Eye (tissue), 1 donor: ENCODE measurements around the gene TCEAL1.
"Not testable (repeated sequence)": the region's sequence is repeated elsewhere in the genome, so short reads cannot be mapped to it uniquely, and the experiment has no call there.

Experiments
- DNase-seq: peaks from one replicate; pipeline ENCODE4 v3.0.0-alpha.2; 2015

Gene TCEAL1, protein sequence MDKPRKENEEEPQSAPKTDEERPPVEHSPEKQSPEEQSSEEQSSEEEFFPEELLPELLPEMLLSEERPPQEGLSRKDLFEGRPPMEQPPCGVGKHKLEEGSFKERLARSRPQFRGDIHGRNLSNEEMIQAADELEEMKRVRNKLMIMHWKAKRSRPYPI

DNA sequence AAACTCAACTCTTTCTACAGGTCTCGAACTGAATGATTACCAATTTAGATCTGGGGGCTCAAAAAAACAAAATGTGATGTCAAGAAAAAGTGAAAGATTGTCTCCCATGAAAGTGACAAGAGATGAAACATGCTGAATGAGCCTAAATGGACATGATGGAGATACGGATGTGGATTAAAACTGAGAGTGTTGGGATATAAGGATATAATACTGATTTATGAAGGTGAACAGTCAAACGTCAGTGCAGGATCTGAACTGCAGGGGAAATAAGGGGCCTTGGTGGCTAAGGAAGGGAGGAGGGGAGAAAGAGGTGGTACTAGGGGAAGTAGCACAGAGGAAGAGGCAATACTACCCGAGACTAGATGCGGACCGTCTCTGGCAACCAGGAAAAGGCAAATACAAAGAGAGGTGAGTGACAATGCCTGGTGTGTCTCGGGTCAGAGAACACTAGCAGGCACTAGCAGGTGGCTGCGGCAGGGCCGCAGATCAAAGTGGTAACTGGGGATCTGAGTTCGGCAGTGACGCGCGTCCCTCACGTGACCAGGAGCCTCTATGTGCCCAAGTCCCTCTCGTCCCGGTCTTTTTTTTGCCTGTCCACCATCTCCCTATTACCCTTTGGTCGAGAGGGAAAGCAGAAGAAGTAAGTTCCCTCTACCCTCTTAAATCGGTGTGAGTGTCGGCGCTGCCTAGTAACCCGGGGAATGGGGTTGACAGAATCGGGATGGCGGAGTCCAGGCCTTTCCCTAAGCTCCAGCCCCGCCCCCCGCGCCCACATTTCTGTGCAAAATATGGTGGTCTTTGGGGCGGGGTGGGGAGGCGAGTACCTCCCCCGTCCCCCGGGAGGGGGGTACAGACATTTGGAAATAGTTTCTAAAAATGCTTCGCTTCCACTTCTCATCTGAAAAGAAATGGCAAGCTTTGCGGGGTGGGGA, at the start of gene TCEAL1:
TSS of gene TCEAL1 (plus strand) at position 590 of the 932 bp plus-strand sequence. CDS start 942 bp downstream, outside the sequence.
- peak; percentile 84 for DNase-seq

DNA sequence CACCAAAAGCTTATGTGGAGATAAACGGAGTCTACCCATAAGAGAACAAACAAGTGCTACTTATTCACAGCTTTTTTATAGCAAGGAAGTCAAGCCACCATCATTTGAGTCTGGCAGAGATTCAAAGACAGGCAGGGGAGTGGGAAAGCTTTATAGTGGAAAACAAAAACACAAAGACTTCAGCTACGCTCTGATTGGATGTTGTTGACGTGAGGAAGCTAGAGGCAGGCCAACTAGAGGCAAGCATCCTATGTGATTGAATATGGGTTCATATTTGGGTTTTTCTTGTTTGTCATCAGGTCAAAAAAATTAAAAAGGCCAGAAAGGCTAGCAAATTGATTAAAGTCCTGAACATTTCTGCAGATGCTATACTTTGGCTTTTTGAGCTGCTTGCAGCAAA, 44.2 kb upstream of the TCEAL1 start:
- peak; percentile 11 for DNase-seq

DNA sequence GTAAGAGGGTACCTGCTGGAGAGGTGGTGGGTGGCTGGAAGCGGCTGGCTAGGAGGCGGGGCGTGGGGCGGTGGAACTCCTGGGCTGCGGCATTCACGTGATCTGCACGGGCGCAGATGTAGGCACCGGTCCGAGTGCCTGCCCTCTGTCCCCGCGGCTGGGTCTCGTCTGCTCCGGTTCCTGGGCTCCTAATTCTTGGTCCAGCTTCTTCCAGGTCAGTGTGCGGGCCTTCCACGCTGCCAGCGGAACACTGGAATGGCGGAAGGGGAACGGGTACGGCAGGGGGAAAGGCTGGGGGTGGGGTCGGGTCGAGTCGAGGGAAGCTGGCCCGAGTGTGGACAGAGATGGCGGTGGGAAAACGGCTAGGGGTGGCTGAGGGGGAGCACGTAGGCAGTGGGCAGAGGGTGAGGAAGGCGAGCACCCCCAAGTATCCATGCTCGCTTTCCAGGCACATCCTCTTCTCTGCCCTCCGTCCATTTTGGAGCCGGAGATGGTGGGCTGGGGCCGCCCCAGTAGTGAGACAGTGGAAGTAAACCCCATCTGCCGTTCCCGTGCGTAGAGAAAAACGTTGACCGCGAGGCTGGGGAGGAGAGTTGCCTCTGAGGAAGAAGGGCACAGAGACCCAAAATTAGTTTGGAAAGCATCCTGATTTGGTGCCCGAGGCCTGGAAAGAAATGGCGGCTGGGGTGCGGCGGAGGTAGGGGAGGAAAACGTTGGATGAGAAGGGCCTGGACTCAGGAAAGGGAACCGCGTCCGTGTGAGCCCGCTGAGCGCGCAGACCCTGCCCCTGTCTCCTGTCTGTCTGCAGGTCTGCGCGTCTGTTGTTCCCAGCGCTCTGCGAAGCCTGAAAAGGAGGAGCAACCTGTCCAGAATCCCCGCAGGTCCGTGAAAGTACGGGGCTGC, 43.1 kb upstream of the TCEAL1 start, which contains the start of gene TCEAL4:
TSS of gene TCEAL4 (plus strand) at position 105 of the 903 bp plus-strand sequence. CDS start 1,161 bp downstream, outside the sequence.
- DNase-seq: peak; percentile 71

DNA sequence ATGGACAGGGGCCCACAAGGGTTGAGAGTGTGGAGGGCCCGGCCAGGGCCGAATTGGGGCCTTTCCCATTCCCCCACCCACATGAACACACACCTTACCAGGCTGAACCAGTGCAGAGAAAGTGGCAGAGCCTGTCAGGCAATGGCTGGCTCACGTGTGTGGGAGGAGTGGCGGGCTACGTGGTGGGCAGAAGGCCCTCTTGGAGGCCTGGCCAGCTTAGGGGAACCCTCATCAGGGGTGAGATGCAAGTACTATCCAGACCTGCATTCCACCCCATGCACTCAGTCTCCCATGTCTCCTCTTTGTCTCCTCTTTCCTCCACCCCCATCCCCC, 42.5 kb upstream of the TCEAL1 start:
- no peak for DNase-seq

DNA sequence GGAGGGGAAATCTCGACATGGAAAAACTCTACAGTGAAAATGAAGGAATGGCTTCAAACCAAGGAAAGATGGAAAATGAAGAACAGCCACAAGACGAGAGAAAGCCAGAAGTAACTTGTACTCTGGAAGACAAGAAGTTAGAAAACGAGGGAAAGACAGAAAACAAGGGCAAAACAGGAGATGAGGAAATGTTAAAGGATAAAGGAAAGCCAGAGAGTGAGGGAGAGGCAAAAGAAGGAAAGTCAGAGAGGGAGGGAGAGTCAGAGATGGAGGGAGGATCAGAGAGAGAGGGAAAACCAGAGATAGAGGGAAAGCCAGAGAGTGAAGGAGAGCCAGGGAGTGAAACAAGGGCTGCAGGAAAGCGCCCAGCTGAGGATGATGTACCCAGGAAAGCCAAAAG, 42.1 kb upstream of the TCEAL1 start:
- no peak for DNase-seq

DNA sequence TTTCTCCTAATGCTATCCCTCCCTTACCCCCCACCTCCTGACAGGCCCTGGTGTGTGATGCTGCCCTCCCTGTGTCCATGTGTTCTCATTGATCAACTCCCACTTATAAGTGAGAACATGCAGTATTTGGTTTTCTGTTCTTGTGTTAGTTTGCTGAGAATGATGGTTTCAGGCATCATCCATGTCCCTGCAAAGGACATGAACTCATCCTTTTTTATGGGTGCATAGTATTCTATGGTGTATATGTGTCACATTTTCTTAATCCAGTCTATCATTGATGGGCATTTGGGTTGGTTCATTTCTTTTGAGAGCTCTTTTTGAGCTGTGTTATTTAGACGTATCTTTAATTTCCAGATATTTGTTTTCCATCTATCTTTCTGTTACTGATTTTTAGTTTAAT, 36.5 kb upstream of the TCEAL1 start:
- DNase-seq: not testable (repeated sequence)

DNA sequence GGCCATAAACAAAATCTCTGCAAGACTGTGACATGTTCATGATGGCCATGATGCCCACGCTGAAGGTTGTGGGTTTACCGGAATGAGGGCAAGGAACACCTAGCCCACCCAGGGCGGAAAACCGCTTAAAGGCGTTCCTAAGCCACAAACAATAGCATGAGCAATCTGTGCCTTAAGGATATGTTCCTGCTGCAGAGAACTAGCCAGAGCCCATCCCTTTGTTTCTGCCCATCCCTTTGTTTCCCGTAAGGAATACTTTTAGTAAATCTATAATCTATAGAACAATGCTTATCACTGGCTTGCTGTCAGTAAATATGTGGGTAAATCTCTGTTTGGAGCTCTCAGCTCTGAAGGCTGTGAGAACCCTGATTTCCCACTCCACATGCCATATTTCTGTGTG, 33.6 kb upstream of the TCEAL1 start:
- not testable (repeated sequence) for DNase-seq

DNA sequence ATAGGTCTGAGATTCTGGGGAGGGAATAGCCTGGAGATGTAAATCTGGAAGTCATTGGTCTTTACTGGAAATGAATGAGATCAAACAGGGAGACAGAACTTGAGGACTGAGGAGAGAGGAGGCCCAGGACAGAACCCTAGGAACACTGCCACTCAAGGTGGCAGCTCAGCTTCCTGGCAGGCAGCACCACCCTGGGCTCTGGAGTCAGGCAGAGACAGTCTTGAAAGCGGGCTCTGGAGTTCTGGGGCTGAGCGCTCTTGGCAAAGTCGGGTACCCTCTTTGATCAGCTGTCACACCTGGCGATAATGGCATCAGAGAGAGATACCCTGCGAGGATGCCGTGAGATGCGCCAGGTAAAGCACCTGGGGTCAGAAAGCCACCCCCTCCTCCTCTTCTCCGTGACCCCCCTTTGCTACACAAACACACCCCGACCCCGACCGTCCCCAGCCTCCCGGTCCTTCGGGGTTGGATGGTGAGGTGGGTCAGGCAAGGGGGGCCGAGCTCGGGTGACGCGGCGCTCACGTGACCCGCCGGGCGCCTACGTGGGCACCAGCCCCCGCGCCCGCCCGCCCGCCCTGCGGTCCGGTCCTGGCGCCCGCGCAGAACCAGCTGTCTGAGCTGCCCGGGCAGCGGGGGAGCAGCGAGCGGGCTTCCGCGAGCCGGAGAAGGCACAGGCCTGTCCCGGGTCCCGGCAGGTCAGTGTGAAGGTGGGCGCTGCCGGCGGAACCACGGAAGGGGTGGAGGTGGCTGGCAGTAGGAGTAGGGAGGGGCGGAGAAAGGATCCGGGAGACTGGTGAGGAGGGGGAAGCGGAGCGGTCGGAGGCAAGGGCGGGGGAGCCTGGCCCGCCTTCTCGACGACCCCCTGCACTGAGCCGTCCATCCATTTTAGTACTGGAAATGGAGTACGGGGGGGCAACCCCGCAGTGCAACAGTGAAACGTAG, 21.1 kb upstream of the TCEAL1 start, which contains the start of gene TCEAL3:
TSS of gene TCEAL3 (plus strand) at position 600 of the 942 bp plus-strand sequence. CDS start 1,102 bp downstream, outside the sequence.
- DNase-seq: peak; percentile 78

DNA sequence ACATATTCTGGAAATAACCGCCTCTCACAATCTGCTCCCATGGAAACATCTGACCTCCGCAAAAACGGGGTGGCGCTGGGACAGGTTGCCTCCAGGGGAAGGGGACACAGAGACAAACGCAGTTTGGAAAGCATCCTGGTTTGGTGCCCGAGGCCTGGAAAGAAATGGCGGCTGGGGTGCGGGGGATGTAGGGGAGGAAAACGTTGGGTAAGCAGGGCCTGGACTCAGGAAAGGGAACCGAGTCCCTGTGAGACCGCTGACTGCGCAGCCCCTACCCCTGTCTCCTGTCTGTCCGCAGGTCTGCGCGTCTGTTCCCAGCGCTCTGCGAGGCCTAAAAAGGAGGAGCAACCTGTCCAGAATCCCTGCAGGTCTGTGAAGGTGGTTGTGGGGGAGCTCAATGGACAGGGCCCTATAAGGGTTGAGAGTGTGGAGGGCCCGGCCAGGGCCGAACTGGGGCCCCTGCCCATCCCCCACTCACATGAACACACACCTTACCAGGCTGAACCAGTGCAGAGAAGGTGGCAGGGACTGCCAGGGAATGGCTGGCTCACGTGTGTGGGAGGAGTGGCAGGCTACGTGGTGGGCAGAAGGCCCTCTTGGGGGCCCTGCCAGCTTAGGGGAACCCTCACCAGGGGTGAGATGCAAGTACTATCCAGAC, 20.3 kb upstream of the TCEAL1 start:
- DNase-seq: no peak

DNA sequence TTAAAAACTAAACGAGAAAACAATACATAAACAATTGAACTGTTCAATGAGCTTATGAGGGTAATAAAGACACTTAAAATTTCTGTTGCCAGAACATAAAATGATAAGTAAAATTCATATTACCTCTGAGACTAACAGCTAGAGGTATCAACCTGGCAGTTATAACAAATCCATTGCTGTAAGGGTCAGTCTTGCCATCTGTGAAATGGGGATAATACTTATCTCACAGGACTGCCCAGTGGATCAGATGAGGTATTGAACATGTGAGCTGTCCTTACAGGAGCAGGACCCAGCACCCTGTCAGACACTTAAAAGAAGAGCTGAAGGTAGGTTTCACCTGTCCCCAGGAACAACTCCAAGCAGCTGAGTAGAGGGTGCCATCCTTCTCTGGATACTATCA, 18.5 kb upstream of the TCEAL1 start:
- DNase-seq: no peak

DNA sequence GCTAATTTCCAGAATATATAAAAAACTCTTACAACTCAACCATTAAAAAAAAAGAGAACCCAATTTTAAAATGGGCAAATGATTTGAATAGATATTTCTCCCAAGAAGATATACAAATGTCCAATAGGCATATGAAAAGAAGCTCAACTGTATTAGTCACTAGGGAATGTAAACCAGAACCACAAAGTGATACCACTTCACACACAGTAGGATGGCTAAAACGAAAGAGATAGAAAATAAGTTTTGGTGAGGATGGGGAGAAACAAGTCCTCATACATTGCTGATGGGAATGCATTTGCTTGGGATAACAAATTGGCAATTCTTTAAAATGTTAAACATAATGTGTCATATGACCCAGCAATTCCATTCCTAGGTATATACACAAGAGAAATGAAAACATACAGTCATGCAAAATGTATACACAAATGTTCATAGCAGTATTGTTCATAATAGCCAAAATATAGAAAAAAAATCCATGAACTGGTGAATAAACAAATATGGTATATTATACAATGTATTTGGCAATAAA, 15.3 kb upstream of the TCEAL1 start:
- no peak for DNase-seq

DNA sequence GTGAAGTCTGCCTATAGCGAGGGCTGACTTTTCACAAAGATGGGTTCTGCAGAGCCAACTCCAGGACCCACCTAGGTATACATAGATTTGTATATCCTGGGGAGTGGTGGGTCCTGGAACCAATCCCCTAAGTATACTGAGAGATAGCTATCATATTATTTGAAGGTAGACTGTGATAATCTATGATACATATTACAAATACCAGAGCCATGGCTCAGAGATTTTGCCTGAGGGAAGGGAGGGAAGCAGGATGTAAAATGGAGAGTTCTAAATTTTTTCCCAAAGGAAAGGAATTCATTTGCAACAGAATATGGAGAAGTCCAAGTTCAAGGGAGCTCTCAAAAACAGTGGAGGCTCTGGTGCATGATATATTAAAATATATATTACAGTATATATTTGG, 13.8 kb upstream of the TCEAL1 start:
- no peak for DNase-seq

DNA sequence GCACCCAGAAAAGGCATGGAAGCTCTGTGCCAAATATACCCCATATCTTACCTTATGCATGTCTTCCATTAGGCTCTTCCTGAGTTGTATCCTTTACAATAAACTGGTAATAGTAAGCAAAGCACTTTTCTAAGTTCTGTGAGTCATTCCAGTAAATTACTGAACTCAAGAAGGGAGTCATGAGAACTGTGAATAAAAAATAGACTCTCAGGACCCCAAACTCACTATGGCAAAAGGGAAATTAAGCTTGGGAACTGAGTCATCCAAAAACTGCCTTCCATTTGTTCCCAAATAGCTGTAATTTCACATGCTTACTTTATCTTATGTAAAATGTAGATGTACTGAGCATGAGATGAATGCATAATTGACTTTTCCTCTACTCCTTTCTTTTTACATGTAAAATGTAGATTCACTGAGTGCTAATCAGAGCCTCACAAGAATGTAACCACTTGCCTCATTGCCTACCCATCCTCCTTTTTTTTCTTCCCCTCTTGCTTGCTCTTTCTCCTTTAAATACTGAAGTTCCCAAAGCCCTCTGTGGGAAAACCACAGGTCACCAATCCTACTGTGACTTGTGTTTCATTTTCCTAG, 12.9 kb upstream of the TCEAL1 start:
- DNase-seq: no peak

DNA sequence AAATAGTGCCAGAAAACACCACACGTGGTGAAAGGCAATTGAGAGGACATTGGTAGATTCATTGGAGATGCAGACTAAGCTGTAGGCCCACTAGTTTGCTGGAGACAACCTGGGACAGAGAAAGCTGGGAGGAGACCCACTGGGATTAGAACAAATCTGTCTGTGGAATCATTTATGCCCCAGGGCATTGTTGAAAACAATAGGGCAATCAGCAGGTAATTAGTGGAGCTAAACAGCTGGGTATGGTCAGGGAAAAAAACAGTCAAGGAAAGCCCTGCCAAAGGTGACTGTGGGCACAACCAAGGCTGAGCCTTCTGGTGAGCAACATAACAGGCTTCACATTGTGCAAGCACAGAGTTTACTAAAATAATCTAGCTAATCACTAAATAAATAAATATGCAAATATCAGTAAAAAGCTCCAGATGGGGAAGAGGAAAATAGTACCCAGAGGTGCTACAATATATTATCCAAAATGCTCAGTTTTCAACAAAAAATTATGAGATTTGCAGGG, 12.0 kb upstream of the TCEAL1 start:
- DNase-seq: no peak

DNA sequence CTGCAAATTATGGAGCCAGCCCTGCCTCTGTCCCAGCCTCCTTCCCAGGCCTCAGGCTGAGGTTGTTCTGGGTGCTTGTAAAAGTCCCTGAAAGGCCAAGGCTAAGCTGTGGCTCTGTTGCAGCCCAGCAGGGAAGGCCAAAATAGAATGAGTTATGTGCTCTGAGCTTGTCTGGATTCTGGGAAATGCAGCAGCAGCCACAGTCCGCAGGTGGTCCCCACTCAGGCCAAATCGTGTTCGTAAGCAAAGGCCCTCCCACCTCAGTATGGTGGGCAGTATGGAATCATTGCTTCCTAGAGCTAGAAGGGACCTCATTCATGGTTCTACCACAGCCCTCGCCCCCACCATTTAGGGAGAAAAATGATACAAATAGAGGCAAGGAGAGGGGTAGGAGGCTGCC, 4.7 kb upstream of the TCEAL1 start:
- DNase-seq: no peak

DNA sequence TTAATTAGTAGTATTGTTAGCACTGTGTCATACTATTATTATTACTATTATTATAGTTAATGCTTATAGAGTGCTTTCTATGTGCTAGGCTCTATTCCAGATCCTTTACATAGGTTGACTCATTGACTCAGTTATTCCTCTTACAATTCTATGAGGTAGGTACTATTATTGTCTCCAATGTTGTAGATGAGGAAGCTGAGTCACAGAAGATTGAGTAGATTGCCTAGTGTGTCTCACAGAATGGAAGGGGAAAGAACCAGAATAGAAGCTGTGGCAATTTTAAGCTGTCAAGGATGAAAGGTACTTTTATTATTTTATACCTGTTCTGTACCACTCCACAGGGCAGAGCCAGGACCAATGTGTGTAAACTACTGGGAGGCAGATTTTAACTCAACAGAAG, 1.9 kb upstream of the TCEAL1 start:
- DNase-seq: no peak

DNA sequence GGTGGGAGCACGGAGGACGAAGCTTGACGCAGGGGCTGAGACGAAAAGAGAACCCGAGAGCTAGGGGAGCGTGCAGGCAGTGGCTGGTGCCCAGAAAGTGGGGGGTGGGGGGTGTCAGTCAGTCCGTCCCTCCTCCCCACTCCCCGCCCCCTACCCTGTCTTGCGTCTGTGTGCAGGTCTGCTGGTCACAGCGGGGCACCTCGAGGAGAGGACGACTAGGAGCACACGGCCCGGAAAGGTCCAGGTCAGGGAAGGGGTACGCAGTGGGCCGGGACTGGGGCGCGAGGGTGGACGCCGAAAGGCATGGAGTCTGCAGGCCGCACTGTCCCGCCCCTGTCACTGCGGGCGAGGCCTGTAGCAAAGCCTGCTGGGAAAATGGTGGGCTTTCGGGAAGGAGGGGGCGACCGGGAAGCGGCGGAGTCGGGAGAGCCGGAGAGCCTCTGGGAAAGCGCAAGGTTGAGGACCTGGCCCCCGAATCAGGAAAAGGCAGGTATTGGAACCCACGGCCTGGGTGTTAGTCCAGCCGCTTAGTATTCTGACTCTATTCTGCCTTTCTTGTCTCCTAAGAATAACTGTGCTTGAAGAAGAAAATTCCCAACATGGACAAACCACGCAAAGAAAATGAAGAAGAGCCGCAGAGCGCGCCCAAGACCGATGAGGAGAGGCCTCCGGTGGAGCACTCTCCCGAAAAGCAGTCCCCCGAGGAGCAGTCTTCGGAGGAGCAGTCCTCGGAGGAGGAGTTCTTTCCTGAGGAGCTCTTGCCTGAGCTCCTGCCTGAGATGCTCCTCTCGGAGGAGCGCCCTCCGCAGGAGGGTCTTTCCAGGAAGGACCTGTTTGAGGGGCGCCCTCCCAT, 769 bp downstream of the TCEAL1 start:
- peak; percentile 87 for DNase-seq

DNA sequence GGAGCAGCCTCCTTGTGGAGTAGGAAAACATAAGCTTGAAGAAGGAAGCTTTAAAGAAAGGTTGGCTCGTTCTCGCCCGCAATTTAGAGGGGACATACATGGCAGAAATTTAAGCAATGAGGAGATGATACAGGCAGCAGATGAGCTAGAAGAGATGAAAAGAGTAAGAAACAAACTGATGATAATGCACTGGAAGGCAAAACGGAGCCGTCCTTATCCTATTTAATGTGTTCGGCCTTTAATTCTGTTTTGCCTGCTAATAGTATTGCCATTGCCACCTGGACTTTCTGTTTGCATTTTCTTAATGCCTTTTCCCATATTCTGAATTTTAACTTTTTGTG, 1.4 kb downstream of the TCEAL1 start:
- no peak for DNase-seq

DNA sequence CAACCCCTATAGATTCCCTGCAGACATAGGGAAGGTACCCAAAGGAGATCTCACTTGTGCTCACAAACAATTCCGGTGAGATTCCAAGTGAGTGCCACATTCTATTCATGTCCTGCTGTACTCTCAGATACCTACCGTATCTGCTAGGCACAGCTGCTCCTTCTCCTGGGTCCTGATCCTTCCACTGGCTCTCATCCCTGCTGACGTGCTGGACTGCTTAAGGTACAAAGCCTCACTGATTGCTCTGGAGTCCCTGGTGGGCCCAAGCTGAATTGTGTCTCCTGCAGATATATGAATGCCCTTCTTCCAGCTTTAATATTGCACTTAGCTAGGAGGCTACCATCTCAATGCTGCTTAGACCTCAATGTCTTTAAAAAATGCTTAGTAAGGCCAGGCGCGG, 2.4 kb downstream of the TCEAL1 start:
- no peak for DNase-seq

DNA sequence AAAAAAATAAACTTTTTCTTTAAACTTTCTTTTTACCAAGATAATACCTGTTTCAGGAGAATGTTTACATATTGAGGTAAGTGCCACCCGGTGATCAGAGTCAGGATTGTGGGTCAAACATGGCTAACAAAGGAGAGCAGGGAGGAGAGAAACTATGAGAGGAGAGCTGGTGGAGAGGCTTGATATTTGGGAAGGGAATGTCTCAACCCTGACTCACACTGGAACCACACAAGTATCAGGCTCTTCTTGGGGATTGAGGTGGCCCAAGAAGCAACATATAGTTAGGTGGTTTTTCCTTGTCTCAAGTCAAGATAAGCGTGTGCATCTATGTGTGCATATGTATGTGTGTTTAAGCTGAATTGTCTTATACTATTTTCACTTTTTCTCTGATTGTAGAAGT, 6.7 kb downstream of the TCEAL1 start:
- DNase-seq: no peak
